DND-41 (cell line): Measurements from ENCODE around the gene CLIC5.

Experiments used
- ATAC-seq: fragments of 200-7000 bp; cut with Tn5 transposase; 3 replicates; pipeline ENCODE4 v1.9.1; 2021; ENCODE audit warnings: low read depth; ENCODE audit not compliant: insufficient read depth
- DNase-seq: peaks from one replicate; pipeline ENCODE4 v3.0.0-alpha.2; 2020
- H2AFZ ChIP-seq: 2 replicates; pipeline ENCODE4 v1.6.0; 2012; ENCODE audit warnings: low read depth, low read length
- H3K27ac ChIP-seq: 2 replicates; pipeline ENCODE4 v1.5.1; 2012; ENCODE audit warnings: low read length, inconsistent platforms
- H3K27me3 ChIP-seq: fragments of 200-600 bp; sonication (generic); 2 replicates; pipeline ENCODE4 v1.6.0; 2012; ENCODE audit warnings: low read length, mild to moderate bottlenecking, inconsistent platforms; ENCODE audit not compliant: insufficient read depth, poor library complexity
- H3K36me3 ChIP-seq: 2 replicates; pipeline ENCODE4 v1.5.1; 2012; ENCODE audit warnings: low read length, inconsistent platforms; ENCODE audit not compliant: insufficient read depth
- H3K4me1 ChIP-seq: 2 replicates; pipeline ENCODE4 v1.5.1; 2012; ENCODE audit warnings: mild to moderate bottlenecking, low read length; ENCODE audit not compliant: insufficient read depth
- H3K4me2 ChIP-seq: 2 replicates; pipeline ENCODE4 v1.6.0; 2012; ENCODE audit warnings: mild to moderate bottlenecking, moderate library complexity, low read length, inconsistent platforms; ENCODE audit not compliant: insufficient read depth
- H3K4me3 ChIP-seq, 2 experiments: fragments of 200-600 bp in 1 of 2; shearing (Covaris generic) in 1 of 2; 2 replicates each; pipeline ENCODE4 v1.5.1; 2012 to 2016; ENCODE audit warnings: inconsistent platforms in 2 of 2, low read length in 2 of 2, mild to moderate bottlenecking in 2 of 2, low read depth in 1 of 2, moderate library complexity in 1 of 2
- H3K79me2 ChIP-seq: 2 replicates; pipeline ENCODE4 v1.6.0; 2012; ENCODE audit warnings: low read length, inconsistent platforms; ENCODE audit not compliant: insufficient read depth
- H3K9ac ChIP-seq: 2 replicates; pipeline ENCODE4 v1.6.0; 2012; ENCODE audit warnings: low read depth, mild to moderate bottlenecking, inconsistent platforms, low read length, moderate library complexity
- H3K9me3 ChIP-seq: 2 replicates; pipeline ENCODE4 v1.5.1; 2012; ENCODE audit warnings: low read length, moderate library complexity, mild to moderate bottlenecking, inconsistent platforms; ENCODE audit not compliant: insufficient read depth, severe bottlenecking
- H4K20me1 ChIP-seq: 2 replicates; pipeline ENCODE4 v1.6.0; 2012; ENCODE audit warnings: low read length; ENCODE audit not compliant: insufficient read depth
- CTCF ChIP-seq: IDR thresholded peaks from 2 replicates; pipeline ENCODE4 v1.5.1; 2012; ENCODE audit warnings: borderline replicate concordance, low read length, moderate library complexity, mild to moderate bottlenecking; ENCODE audit not compliant: poor library complexity, severe bottlenecking; ENCODE audit errors: extremely low read depth
- EZH2 ChIP-seq: IDR thresholded peaks from 3 replicates; pipeline ENCODE4 v1.6.1; 2012; ENCODE audit warnings: borderline replicate concordance, low read depth, mild to moderate bottlenecking, moderate library complexity, low read length, inconsistent platforms; ENCODE audit not compliant: severe bottlenecking

CLIC5 gene

GRCh38 chr6:45917439-45917838, 98.2 kb downstream of the CLIC5 start:
- DNase-seq = no peak
- no peak overlapping the region for H3K27ac ChIP-seq
- H3K4me2 ChIP-seq = no peak overlapping the region
- no peak for ATAC-seq
- no peak for TF ChIP-seq EZH2
- TF ChIP-seq CTCF = no peak
- H2AFZ ChIP-seq = no peak overlapping the region
- H3K9me3 ChIP-seq = no peaks in the 10 kb centered on the region
- H3K36me3 ChIP-seq = no peaks in the 10 kb centered on the region
- H3K4me3 ChIP-seq = no peak overlapping the region
- H3K27me3 ChIP-seq = no peaks in the 10 kb centered on the region
- no peaks in the 10 kb centered on the region for H3K79me2 ChIP-seq
- H3K9ac ChIP-seq = no peak overlapping the region
- H4K20me1 ChIP-seq = no peaks in the 10 kb centered on the region
- no peaks in the 10 kb centered on the region for H3K4me1 ChIP-seq

- Histone ChIP-seq H3K4me1 (no peaks in the 10 kb centered on the region), H4K20me1 (no peaks in the 10 kb centered on the region), H3K27me3 (no peaks in the 10 kb centered on the region), H3K9ac (no peak overlapping the region), H3K9me3 (no peaks in the 10 kb centered on the region), H3K27ac (no peak overlapping the region), H3K79me2 (no peaks in the 10 kb centered on the region), H3K4me2 (no peak overlapping the region), H2AFZ (no peak overlapping the region), H3K4me3 (no peak overlapping the region), H3K36me3 (no peaks in the 10 kb centered on the region)
- no peak for DNase-seq
- TF ChIP-seq CTCF (no peak), EZH2 (no peak)
- ATAC-seq = no peak
Measured at GRCh38 chr6:45916692-45917091, 99.0 kb downstream of the CLIC5 start.

- Histone ChIP-seq H3K79me2 (no peaks in the 10 kb centered on the region), H3K27me3 (no peaks in the 10 kb centered on the region), H2AFZ (no peak overlapping the region), H3K9ac (no peak overlapping the region), H3K4me2 (no peak overlapping the region), H3K4me3 (no peak overlapping the region), H3K27ac (no peak overlapping the region), H3K9me3 (no peaks in the 10 kb centered on the region), H3K4me1 (no peaks in the 10 kb centered on the region), H4K20me1 (no peaks in the 10 kb centered on the region), H3K36me3 (no peaks in the 10 kb centered on the region)
- no peak for TF ChIP-seq CTCF
- DNase-seq (no peak), ATAC-seq (no peak)
Measured at GRCh38 chr6:45915780-45916468, 99.7 kb downstream of the CLIC5 start.
